HCT116 (cell line): ENCODE measurements around the gene RHBDF2. TPM values are rescaled to one million over a fixed set of nuclear protein-coding genes. Genes with fewer than 3 reads are reported as not detected.

ENCODE experiments used
- ATAC-seq: fragments of 200-7000 bp; cut with Tn5 transposase; 2 replicates; pipeline ENCODE4 v1.9.1; 2020; ENCODE audit warnings: mild to moderate bottlenecking, moderate library complexity
- BruUV-seq: library from RNA; stranded (reverse); fragments of 400-500 nt; replicated peaks from 2 replicates; lab custom pipeline; 2021; lab: Mats Ljungman, UMichigan
- CTCF ChIA-PET: fragments of 300-600 bp; sonication (Branson Sonifier 250); formaldehyde crosslinking; loops from one replicate; lab custom pipeline; 2021; ENCODE audit warnings: antibody characterized with exemption; lab: Charles Lee
- POLR2A ChIA-PET: fragments of 300-600, 350-600 bp; sonication (Branson Sonifier 250); formaldehyde crosslinking; loops from one replicate; lab custom pipeline; 2021; ENCODE audit warnings: antibody characterized with exemption; lab: Charles Lee
- RAD21 ChIA-PET, 2 experiments: fragments of 300-600 bp; sonication (Branson Sonifier 250); formaldehyde crosslinking; loops; one replicate each; lab custom pipeline; 2023; ENCODE audit warnings: low total read pairs in 2 of 2; ENCODE audit not compliant: uncharacterized antibody in 2 of 2, unreplicated experiment in 2 of 2, low non-redundant PET in 1 of 2; lab: Charles Lee
- DNase-seq: peaks from one replicate; pipeline ENCODE4 v3.0.0-alpha.2; 2010; ENCODE audit warnings: low read depth, low spot score
- H2AFZ ChIP-seq: fragments of 200-600 bp; shearing (Covaris generic), sonication (generic); 2 replicates; pipeline ENCODE4 v1.6.1; 2017; ENCODE audit warnings: low read depth, mixed run types, mixed read lengths, antibody characterized with exemption, low read length; ENCODE audit not compliant: poor library complexity, severe bottlenecking
- H3K27ac ChIP-seq: 2 replicates; pipeline ENCODE4 v1.5.1; 2012; ENCODE audit warnings: low read depth, low read length
- H3K27me3 ChIP-seq: fragments of 200-600 bp; sonication (generic); 2 replicates; pipeline ENCODE4 v1.6.1; 2016; ENCODE audit warnings: mixed run types, low read length, mixed read lengths; ENCODE audit not compliant: insufficient read depth
- H3K36me3 ChIP-seq, 2 experiments: fragments of 200-500 bp in 1 of 2; fragments of 200-600 bp in 1 of 2; sonication (Bioruptor generic) in 1 of 2; sonication (generic) in 1 of 2; 2 replicates each; pipeline versions ENCODE4 v1.5.1 to v1.6.1; 2014 to 2016; ENCODE audit warnings: low read length in 2 of 2, inconsistent platforms in 1 of 2, mixed read lengths in 1 of 2, mixed run types in 1 of 2; ENCODE audit not compliant: insufficient read depth in 2 of 2, control insufficient read depth in 1 of 2
- H3K4me1 ChIP-seq, 2 experiments: fragments of 200-600 bp in 1 of 2; sonication (generic) in 1 of 2; 2 replicates each; pipeline versions ENCODE4 v1.5.1 to v1.6.1; 2012 to 2017; ENCODE audit warnings: low read length in 2 of 2, inconsistent platforms in 1 of 2, mild to moderate bottlenecking in 1 of 2, mixed read lengths in 1 of 2, mixed run types in 1 of 2, moderate library complexity in 1 of 2; ENCODE audit not compliant: insufficient read depth in 2 of 2, control insufficient read depth in 1 of 2
- H3K4me2 ChIP-seq: fragments of 200-600 bp; sonication (generic); 2 replicates; pipeline ENCODE4 v1.6.1; 2017; ENCODE audit warnings: mixed run types, low read length, mixed read lengths
- H3K4me3 ChIP-seq, 2 experiments: fragments of 200-600 bp in 1 of 2; sonication (generic) in 1 of 2; replicated peaks in 1 of 2; 2 replicates each; pipeline ENCODE4 v1.5.1; 2011 to 2016; ENCODE audit warnings: low read length in 2 of 2, control low read depth in 1 of 2, low read depth in 1 of 2, mild to moderate bottlenecking in 1 of 2, mixed read lengths in 1 of 2, mixed run types in 1 of 2
- H3K79me2 ChIP-seq: fragments of 200-600 bp; sonication (generic); 2 replicates; pipeline ENCODE4 v1.6.1; 2017; ENCODE audit warnings: mild to moderate bottlenecking, mixed run types, low read length, moderate library complexity, mixed read lengths; ENCODE audit not compliant: insufficient read depth
- H3K9ac ChIP-seq: fragments of 200-600 bp; sonication (generic); 2 replicates; pipeline ENCODE4 v1.6.1; 2016; ENCODE audit warnings: low read length, mixed read lengths
- H3K9me2 ChIP-seq: fragments of 200-600 bp; sonication (generic), shearing (Covaris generic); 2 replicates; pipeline ENCODE4 v1.6.1; 2017; ENCODE audit warnings: mixed run types, mild to moderate bottlenecking, moderate library complexity; ENCODE audit not compliant: insufficient read depth
- H3K9me3 ChIP-seq, 2 experiments: fragments of 200-500 bp in 1 of 2; fragments of 200-600 bp in 1 of 2; sonication (Bioruptor generic) in 1 of 2; sonication (generic) in 1 of 2; 2 replicates each; pipeline ENCODE4 v1.6.1; 2014 to 2017; ENCODE audit warnings: low read length in 2 of 2, mixed read lengths in 2 of 2, inconsistent platforms in 1 of 2, low read depth in 1 of 2, mild to moderate bottlenecking in 1 of 2, mixed run types in 1 of 2, moderate library complexity in 1 of 2; ENCODE audit not compliant: control insufficient read depth in 1 of 2, insufficient read depth in 1 of 2
- H4K20me1 ChIP-seq: fragments of 200-600 bp; sonication (generic), shearing (Covaris generic); 2 replicates; pipeline ENCODE4 v1.6.1; 2017; ENCODE audit warnings: mixed run types, mild to moderate bottlenecking, moderate library complexity; ENCODE audit not compliant: insufficient read depth
- ATF3 ChIP-seq: IDR thresholded peaks from 2 replicates; pipeline ENCODE4 v1.6.1; 2012
- CBX3 ChIP-seq: IDR thresholded peaks from 2 replicates; pipeline ENCODE4 v1.6.1; 2012; ENCODE audit warnings: low read depth
- CEBPB ChIP-seq: IDR thresholded peaks from 2 replicates; pipeline ENCODE4 v1.6.1; 2012; ENCODE audit warnings: low read depth
- CTCF ChIP-seq, 3 experiments: fragments of 200-600 bp in 1 of 3; sonication (generic) in 1 of 3; IDR thresholded peaks in 2 of 3; conservative IDR thresholded peaks in 1 of 3; 2 replicates each; pipeline ENCODE4 v1.5.1; 2012 to 2017; ENCODE audit warnings: low read depth in 2 of 3, low read length in 2 of 3, antibody characterized with exemption in 1 of 3, borderline replicate concordance in 1 of 3, control low read depth in 1 of 3, mild to moderate bottlenecking in 1 of 3, mixed read lengths in 1 of 3, mixed run types in 1 of 3, moderate library complexity in 1 of 3; ENCODE audit not compliant: insufficient read depth in 1 of 3
- EGR1 ChIP-seq: IDR thresholded peaks from 2 replicates; pipeline ENCODE4 v1.6.1; 2012; ENCODE audit warnings: low read depth
- ELF1 ChIP-seq: IDR thresholded peaks from 2 replicates; pipeline ENCODE4 v1.6.1; 2012; ENCODE audit warnings: low read depth, borderline replicate concordance
- EZH2phosphoT487 ChIP-seq: fragments of 200-600 bp; IDR thresholded peaks from 2 replicates; pipeline ENCODE4 v1.6.1; 2018; ENCODE audit warnings: antibody characterized with exemption, borderline replicate concordance
- FOSL1 ChIP-seq: IDR thresholded peaks from 2 replicates; pipeline ENCODE4 v1.6.1; 2012; ENCODE audit warnings: low read depth
- JUND ChIP-seq: IDR thresholded peaks from 2 replicates; pipeline ENCODE4 v1.6.1; 2012
- POLR2A ChIP-seq: IDR thresholded peaks from 2 replicates; pipeline ENCODE4 v1.7.0; 2011; ENCODE audit warnings: borderline replicate concordance; ENCODE audit not compliant: insufficient read depth, insufficient read length; ENCODE audit errors: extremely low read depth
- SRF ChIP-seq: IDR thresholded peaks from 2 replicates; pipeline ENCODE4 v1.6.1; 2012; ENCODE audit warnings: low read depth
- TCF7L2 ChIP-seq: IDR thresholded peaks from 2 replicates; pipeline ENCODE4 v1.7.0; 2011; ENCODE audit warnings: borderline replicate concordance, inconsistent platforms; ENCODE audit not compliant: insufficient read depth, insufficient read length; ENCODE audit errors: extremely low read depth
- YY1 ChIP-seq: IDR thresholded peaks from 2 replicates; pipeline ENCODE4 v1.6.1; 2011; ENCODE audit warnings: low read length, low read depth, moderate library complexity, mild to moderate bottlenecking; ENCODE audit not compliant: insufficient replicate concordance; ENCODE audit errors: extremely low read depth
- ZBTB33 ChIP-seq: IDR thresholded peaks from 2 replicates; pipeline ENCODE4 v1.6.1; 2011; ENCODE audit warnings: mild to moderate bottlenecking, low read length, moderate library complexity; ENCODE audit not compliant: insufficient replicate concordance; ENCODE audit errors: extremely low read depth
- ZFX ChIP-seq: fragments of 450-650 bp; IDR thresholded peaks from 2 replicates; pipeline ENCODE4 v1.6.1; 2017
- intact Hi-C: fragments of 100-400 bp; cut with micrococcal nuclease; formaldehyde crosslinking; loops from 2 replicates; pipeline ENCODE4 v1.10.0; 2022
- total RNA-seq: library from RNA; stranded (reverse); gene quantifications from one replicate; pipeline ENCODE4 v1.2.1, GENCODE V29; 2021; ENCODE audit not compliant: unreplicated experiment

RHBDF2 gene
- total RNA-seq, 1 experiment from 2014 or later: 61.1 TPM

- ChIA-PET POLR2A (interaction anchor here (1.1 kb wide), 1 partner anchor 678 kb away, joined by 4 read pairs; no protein-coding TSS in a partner anchor), RAD21 (no interaction called here), CTCF (interaction anchor here (1.0 to 1.5 kb wide), 2 partner anchors 48 to 77 kb away, joined by 3 read pairs; no protein-coding TSS in a partner anchor)
- Histone ChIP-seq H3K79me2 (peaks cover 100% of the 10 kb centered on the region), H3K9ac (peak overlapping the region; percentile 31), H3K4me3 (peak overlapping the region; percentile 24 to 47; a peak in 3 of 4 replicates), H3K4me2 (peak overlapping the region; percentile 80), H4K20me1 (peaks cover 32% of the 10 kb centered on the region; the same call in 1 of the 2 replicates), H3K4me1 (peaks cover 44 to 86% of the 10 kb centered on the region in 2 experiments), H3K9me3 (no peaks in the 10 kb centered on the region), H3K9me2 (no peaks in the 10 kb centered on the region), H3K27me3 (no peaks in the 10 kb centered on the region), H2AFZ (no peak overlapping the region), H3K36me3 (no peaks in the 10 kb centered on the region), H3K27ac (peak overlapping the region; percentile 63; the same call in 1 of the 2 replicates)
- DNase-seq (no peak), ATAC-seq (no peak)
- TF ChIP-seq ZBTB33: no peak
- no peak for TF ChIP-seq EGR1
- no peak for TF ChIP-seq CEBPB
- no peak for TF ChIP-seq POLR2A
- no peak for TF ChIP-seq ZFX
- TF ChIP-seq CTCF (IDR thresholded peaks at IDR 0.05 in 2 of 3, conservative IDR thresholded peaks at IDR 0.05 in 1 of 3; ENCODE audit: borderline replicate concordance in 1 of 3, insufficient read depth in 1 of 3, low read depth in 2 of 3, low read length in 2 of 3): no peak
- TF ChIP-seq EZH2phosphoT487: no peak
- TF ChIP-seq YY1: no peak
- no peak for TF ChIP-seq TCF7L2
- no peak for TF ChIP-seq ELF1
- TF ChIP-seq SRF: no peak
- no peak for TF ChIP-seq FOSL1
- no peak for TF ChIP-seq JUND
- no peak for TF ChIP-seq CBX3
- TF ChIP-seq ATF3: no peak
- intact Hi-C loops: no loop called here
- BruUV-seq: no TSS peak
Observed at GRCh38 chr17:76445697-76446448, 55.4 kb downstream of the RHBDF2 start.
